Measurements from ENCODE around the gene AUTS2.

GRCh38 chr7:69837387-69838068 is 239.3 kb downstream of the AUTS2 start:
- no peak for TF ChIP-seq CTCF (optimal IDR thresholded peaks at IDR 0.05 in 1 of 3, IDR thresholded peaks at IDR 0.05 in 1 of 3, conservative IDR thresholded peaks at IDR 0.05 in 1 of 3; ENCODE audit: extremely low read depth in 1 of 3, insufficient read depth in 2 of 3, low read length in 3 of 3)
- TF ChIP-seq EZH2 (IDR thresholded peaks at IDR 0.05; ENCODE audit: low read length) = no peak
